ENCODE measurements around the gene LPAR2. TPM values are rescaled to one million over a fixed set of nuclear protein-coding genes. Genes with fewer than 3 reads are reported as not detected.

The LPAR2 gene
- polyA plus RNA-seq, 1 donor from 2014 or later = 77.1 TPM

DNA sequence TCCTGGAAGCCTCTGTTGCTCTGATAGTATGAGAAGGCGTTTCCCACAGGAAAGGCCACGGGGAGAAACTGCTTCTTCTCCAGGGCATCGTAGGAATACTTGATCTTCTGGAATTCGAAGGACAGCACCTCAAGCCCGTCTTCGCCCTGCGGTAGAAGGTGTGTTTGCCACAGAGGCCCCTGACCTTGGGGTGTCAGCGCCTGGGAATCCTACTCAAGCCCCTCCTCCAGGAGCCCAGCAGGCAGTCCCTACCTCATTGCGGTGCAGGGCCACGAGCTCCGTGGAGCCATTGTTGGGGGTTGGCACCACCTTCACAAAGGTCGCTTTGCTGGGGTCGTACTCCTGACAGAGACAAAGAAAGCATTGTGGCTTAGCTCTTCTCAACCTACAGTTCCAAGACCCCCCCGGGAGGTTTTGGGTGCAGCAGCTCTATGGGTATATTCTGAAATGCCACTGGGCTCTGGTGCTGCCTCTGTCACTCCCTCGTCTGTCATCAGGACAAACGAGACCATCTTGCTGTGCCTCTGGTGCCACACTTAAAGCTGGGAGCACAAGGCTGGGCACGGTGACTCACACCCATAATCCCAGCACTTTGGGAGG, 31.7 kb upstream of the LPAR2 start:
- Histone ChIP-seq H2AFZ (ENCODE audit: low read depth, low read length) (no peak overlapping the region), H3K36me3 (ENCODE audit: insufficient read depth, low read length) (no peaks in the 10 kb centered on the region), H3K79me2 (replicated peaks; ENCODE audit: insufficient read depth, low read length) (peaks cover 21% of the 10 kb centered on the region), H3K9me3 (ENCODE audit: low read length) (no peaks in the 10 kb centered on the region), H3K4me2 (ENCODE audit: low read length) (no peak overlapping the region), H3K9ac (ENCODE audit: low read length) (no peak overlapping the region), H3F3A (ENCODE audit: insufficient read depth, low read length, poor library complexity, severe bottlenecking) (no peaks in the 10 kb centered on the region), H4K20me1 (ENCODE audit: insufficient read depth) (no peaks in the 10 kb centered on the region), H3K27ac (ENCODE audit: low read length) (no peak overlapping the region), H3K9me2 (ENCODE audit: insufficient read depth, low read length) (no peaks in the 10 kb centered on the region), H3K27me3 (ENCODE audit: insufficient read depth, low read depth, low read length) (no peaks in the 10 kb centered on the region), H3K4me3 (ENCODE audit: low read length) (no peak overlapping the region)
- TF ChIP-seq EP300 (conservative IDR thresholded peaks at IDR 0.05; ENCODE audit: poor library complexity, severe bottlenecking) = no peak
- no peak for TF ChIP-seq RAD21 (conservative IDR thresholded peaks at IDR 0.05)
- TF ChIP-seq TAF1 (IDR thresholded peaks at IDR 0.05; ENCODE audit: low read depth) = no peak
- TF ChIP-seq, protein P1, sequence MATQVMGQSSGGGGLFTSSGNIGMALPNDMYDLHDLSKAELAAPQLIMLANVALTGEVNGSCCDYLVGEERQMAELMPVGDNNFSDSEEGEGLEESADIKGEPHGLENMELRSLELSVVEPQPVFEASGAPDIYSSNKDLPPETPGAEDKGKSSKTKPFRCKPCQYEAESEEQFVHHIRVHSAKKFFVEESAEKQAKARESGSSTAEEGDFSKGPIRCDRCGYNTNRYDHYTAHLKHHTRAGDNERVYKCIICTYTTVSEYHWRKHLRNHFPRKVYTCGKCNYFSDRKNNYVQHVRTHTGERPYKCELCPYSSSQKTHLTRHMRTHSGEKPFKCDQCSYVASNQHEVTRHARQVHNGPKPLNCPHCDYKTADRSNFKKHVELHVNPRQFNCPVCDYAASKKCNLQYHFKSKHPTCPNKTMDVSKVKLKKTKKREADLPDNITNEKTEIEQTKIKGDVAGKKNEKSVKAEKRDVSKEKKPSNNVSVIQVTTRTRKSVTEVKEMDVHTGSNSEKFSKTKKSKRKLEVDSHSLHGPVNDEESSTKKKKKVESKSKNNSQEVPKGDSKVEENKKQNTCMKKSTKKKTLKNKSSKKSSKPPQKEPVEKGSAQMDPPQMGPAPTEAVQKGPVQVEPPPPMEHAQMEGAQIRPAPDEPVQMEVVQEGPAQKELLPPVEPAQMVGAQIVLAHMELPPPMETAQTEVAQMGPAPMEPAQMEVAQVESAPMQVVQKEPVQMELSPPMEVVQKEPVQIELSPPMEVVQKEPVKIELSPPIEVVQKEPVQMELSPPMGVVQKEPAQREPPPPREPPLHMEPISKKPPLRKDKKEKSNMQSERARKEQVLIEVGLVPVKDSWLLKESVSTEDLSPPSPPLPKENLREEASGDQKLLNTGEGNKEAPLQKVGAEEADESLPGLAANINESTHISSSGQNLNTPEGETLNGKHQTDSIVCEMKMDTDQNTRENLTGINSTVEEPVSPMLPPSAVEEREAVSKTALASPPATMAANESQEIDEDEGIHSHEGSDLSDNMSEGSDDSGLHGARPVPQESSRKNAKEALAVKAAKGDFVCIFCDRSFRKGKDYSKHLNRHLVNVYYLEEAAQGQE (IDR thresholded peaks at IDR 0.05; ENCODE audit: borderline replicate concordance) = no peak
- TF ChIP-seq, protein P2, sequence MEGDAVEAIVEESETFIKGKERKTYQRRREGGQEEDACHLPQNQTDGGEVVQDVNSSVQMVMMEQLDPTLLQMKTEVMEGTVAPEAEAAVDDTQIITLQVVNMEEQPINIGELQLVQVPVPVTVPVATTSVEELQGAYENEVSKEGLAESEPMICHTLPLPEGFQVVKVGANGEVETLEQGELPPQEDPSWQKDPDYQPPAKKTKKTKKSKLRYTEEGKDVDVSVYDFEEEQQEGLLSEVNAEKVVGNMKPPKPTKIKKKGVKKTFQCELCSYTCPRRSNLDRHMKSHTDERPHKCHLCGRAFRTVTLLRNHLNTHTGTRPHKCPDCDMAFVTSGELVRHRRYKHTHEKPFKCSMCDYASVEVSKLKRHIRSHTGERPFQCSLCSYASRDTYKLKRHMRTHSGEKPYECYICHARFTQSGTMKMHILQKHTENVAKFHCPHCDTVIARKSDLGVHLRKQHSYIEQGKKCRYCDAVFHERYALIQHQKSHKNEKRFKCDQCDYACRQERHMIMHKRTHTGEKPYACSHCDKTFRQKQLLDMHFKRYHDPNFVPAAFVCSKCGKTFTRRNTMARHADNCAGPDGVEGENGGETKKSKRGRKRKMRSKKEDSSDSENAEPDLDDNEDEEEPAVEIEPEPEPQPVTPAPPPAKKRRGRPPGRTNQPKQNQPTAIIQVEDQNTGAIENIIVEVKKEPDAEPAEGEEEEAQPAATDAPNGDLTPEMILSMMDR (IDR thresholded peaks at IDR 0.05; ENCODE audit: poor library complexity, severe bottlenecking) = no peak
- no peak for TF ChIP-seq POLR2AphosphoS5 (IDR thresholded peaks at IDR 0.05)
- no peak for TF ChIP-seq EZH2 (IDR thresholded peaks at IDR 0.05; ENCODE audit: borderline replicate concordance, insufficient read depth, low read length, poor library complexity, severe bottlenecking)
- no peak for TF ChIP-seq SMC3 (conservative IDR thresholded peaks at IDR 0.05; ENCODE audit: poor library complexity)
- TF ChIP-seq MXI1 (conservative IDR thresholded peaks at IDR 0.05; ENCODE audit: poor library complexity, severe bottlenecking) = no peak

DNA sequence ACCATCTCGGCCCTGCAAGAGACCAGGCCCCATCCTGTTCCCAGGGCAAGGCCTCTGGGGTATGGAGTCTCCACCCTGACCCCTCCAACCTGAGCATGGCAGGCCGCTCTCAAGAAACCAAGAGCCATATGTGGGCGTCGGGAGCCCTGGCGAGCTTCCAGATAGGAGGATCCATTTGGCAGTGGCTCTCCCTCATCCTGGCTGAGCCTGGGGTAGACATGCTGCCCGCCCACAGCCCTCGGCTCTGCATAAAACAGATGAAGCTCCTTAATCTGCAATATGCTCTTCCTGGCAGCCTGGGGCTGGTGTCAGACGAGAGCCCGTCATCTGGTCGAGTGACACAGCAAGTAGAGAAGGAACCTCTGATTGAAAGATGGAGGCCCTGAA, 29.4 kb upstream of the LPAR2 start:
- Histone ChIP-seq H3K79me2 (replicated peaks; ENCODE audit: insufficient read depth, low read length) (peaks cover 12% of the 10 kb centered on the region), H3K9ac (ENCODE audit: low read length) (no peak overlapping the region), H4K20me1 (ENCODE audit: insufficient read depth) (no peaks in the 10 kb centered on the region), H3K36me3 (ENCODE audit: insufficient read depth, low read length) (no peaks in the 10 kb centered on the region), H3K9me2 (ENCODE audit: insufficient read depth, low read length) (no peaks in the 10 kb centered on the region), H3K4me2 (ENCODE audit: low read length) (no peak overlapping the region), H3K4me3 (ENCODE audit: low read length) (no peak overlapping the region), H3F3A (ENCODE audit: insufficient read depth, low read length, poor library complexity, severe bottlenecking) (no peaks in the 10 kb centered on the region), H3K27me3 (ENCODE audit: insufficient read depth, low read depth, low read length) (no peaks in the 10 kb centered on the region), H3K9me3 (ENCODE audit: low read length) (no peaks in the 10 kb centered on the region), H3K27ac (ENCODE audit: low read length) (no peak overlapping the region), H2AFZ (ENCODE audit: low read depth, low read length) (no peak overlapping the region)
- no peak for TF ChIP-seq RAD21 (conservative IDR thresholded peaks at IDR 0.05)
- TF ChIP-seq MXI1 (conservative IDR thresholded peaks at IDR 0.05; ENCODE audit: poor library complexity, severe bottlenecking) = no peak
- TF ChIP-seq, protein P2 (IDR thresholded peaks at IDR 0.05; ENCODE audit: poor library complexity, severe bottlenecking) = no peak
- no peak for TF ChIP-seq TAF1 (IDR thresholded peaks at IDR 0.05; ENCODE audit: low read depth)
- TF ChIP-seq POLR2AphosphoS5 (IDR thresholded peaks at IDR 0.05) = no peak
- TF ChIP-seq, protein P1 (IDR thresholded peaks at IDR 0.05; ENCODE audit: borderline replicate concordance) = no peak
- TF ChIP-seq SMC3 (conservative IDR thresholded peaks at IDR 0.05; ENCODE audit: poor library complexity) = no peak
- TF ChIP-seq EP300 (conservative IDR thresholded peaks at IDR 0.05; ENCODE audit: poor library complexity, severe bottlenecking) = no peak
- TF ChIP-seq EZH2 (IDR thresholded peaks at IDR 0.05; ENCODE audit: borderline replicate concordance, insufficient read depth, low read length, poor library complexity, severe bottlenecking) = no peak
